Hepatic stellate cell (primary cell): ENCODE data around the gene C2orf68.
"Not testable (repeated sequence)": the region's sequence is repeated elsewhere in the genome, so short reads cannot be mapped to it uniquely, and the experiment has no call there.

ENCODE experiments used
- DNase-seq: peaks from one replicate; pipeline ENCODE4 v3.0.0; 2011; ENCODE audit warnings: low spot score

Gene C2orf68

DNA sequence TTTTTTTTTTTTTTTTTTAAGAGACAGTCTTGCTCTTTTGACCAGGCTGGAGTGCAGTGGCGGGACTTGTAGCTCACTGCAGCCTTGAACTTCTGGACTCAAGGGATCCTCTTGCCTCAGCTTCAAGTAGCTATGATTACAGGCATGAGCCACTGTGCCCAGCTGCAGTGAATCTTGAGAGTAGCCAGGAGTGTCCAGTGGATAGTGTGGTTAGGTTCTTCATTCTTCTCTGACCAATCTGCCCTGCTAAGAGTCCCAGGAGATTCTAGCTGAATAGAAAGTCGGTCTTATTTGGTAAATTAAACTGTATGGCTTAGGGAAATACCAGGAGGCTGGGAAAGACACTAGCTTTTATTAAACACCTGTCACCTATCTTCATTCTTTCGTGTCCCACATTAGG is 19.4 kb upstream of the C2orf68 start:
- DNase-seq = no peak

DNA sequence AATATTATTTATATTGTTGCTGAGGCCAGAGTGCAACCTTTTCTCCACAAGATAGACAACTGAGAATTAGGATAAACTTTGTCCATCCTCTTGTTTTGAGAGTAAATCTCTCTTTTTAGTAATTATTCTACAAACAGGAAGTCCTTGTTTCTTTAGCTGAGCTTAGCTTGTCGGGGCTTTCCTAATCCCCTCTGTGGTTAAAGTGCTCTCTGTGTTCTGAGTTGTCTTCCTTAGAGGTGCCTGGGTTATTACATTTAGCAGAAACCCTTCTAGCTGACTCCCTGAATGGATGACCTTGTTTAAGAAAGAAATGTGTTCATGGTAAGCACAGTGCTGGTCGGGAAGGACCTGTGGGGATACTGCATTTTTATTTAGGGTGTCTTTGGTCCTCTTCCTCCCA is 16.8 kb upstream of the C2orf68 start:
- no peak for DNase-seq

DNA sequence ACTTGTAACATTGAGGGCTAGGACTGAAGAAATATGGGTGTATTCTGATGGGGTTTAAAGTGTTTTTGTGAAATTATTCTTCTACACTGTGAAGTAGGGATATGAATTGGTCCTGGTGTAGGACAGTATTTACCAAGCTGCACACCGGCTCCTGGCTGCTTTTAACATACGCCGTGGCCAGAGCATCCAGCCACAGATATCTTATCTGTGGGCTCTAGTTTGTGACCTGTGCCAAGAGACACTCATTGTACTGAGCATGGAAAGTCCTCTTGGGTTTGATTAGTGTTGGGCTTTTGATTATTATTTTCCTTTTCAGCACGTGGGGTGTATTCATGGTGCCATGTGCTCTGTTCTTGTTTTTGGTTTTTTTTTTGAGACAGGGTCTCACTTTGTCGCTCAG is 12.1 kb upstream of the C2orf68 start:
- DNase-seq = no peak

DNA sequence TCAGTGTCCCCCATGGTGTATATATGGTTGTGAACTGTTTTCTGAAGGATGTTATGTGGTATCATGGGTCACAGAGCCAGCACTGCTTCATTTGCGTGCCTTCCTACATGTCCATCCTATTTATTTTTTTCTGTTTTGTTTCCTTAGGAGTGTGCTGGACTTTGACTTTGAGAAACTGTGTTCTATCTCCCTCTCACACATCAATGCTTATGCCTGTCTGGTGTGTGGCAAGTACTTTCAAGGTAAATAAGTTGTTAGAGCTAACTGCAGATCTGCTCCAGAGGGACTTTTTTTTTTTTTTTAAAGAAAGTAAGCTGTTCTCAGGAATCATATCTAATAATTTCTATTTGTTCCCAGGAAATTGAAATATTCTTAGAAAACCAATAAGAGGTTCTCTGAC is 9.5 kb upstream of the C2orf68 start:
- DNase-seq = no peak

DNA sequence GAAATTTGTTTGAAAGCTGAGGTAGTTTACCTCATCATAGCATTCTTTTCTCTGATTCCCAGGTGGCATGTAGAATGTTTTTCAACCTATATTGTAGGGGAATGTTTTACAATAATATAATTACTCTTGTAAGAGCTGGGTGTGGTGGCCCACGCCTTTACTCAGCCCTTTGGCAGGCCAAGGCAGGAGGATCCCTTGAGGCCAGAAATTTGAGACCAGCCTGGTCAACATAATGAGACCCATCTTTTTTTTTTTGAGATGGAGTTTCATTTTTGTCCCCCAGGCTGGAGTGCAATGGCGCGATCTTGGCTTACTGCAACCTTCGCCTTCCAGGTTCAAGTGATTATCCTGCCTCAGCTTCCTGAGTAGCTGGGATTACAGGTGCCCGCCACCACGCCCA is 7.8 kb upstream of the C2orf68 start:
- DNase-seq = no peak

DNA sequence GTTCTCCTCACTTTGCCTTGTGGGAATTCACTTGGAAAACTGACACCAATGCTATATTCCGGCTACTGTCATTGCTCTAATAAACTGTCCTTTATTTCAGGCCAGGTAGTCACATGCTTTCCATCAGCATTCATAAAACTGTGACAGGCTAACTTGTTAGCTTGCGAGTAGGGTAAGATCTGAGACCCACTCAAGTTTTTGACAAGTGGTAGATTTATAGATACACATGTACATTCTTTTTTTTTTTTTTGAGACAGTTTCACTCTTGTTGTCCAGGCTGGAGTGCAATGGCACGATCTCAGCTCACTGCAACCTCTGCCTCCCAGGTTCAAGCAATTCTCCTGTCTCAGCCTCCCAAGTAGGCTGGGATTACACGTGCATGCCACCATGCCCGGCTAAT is 5.9 kb upstream of the C2orf68 start:
- DNase-seq = not testable (repeated sequence)

DNA sequence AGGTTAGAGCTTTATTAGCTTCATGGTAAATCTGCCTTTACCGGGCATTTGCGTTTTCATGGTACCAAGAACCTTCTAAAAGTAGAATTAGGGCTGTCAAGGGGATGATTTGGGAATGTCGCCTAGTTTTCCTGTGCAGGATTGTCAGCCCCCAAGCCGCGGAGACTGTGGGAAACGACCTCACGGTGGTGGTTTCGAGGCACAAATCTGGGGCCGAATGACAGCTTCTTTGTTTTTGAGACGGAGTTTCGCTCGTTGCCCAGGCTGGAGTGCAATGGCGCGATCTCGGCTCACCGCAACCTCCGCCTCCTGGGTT is 3.5 kb upstream of the C2orf68 start:
- DNase-seq = no peak

DNA sequence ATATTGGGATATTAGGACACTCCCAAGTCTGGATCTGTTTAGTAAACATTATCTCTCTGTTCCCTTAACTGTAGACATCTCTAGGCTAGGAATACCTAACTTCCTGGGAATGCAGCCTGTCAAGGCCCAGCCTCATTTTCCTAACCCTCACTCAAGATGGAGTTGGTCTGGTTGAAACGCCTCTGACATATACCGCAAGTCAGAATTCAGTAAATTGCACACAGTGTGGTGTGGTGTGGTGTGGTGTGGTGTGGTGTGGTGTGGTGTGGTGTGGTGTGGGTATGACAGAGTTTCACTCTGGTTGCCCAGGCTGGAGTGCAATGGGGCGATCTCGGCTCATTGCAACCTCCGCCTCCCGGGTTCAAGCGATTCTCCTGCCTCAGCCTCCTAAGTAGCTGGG is 2.9 kb upstream of the C2orf68 start:
- not testable (repeated sequence) for DNase-seq

DNA sequence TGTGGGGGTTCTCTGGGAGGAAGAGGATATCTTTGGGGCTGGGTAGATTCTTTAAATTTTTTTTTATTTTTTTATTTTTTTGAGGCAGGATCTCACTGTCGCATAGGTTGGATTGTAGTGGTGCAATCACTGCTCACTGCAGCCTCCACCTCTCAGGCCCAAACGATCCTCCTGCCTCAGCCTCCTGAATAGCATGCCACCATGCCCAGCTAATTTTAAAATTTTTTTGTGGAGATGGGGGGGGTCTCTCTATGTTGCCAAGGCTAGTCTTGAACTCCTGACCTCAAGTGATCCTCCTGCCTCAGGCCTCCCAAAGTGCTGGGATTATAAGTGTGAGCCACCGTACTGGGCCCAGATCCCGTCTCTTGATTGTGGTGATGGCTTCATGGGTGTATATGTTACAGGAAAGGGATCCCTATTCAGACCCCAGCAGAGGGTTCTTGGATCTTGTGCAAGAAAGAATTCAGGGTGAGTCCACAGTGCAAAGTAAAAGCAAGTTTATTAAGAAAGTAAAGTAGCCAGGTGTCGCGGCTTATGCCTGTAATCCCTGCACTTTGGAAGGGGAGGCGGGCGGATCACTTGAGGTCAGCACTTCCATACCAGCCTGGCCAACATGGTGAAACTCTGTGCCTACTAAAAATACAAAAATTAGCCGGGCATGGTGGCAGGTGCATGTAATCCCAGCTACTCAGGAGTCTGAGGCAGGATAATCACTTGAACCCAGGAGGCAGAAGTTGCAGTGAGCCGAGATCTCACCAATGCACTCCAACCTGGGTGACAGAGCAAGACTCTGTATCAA is 2.0 kb upstream of the C2orf68 start:
- no peak for DNase-seq

DNA sequence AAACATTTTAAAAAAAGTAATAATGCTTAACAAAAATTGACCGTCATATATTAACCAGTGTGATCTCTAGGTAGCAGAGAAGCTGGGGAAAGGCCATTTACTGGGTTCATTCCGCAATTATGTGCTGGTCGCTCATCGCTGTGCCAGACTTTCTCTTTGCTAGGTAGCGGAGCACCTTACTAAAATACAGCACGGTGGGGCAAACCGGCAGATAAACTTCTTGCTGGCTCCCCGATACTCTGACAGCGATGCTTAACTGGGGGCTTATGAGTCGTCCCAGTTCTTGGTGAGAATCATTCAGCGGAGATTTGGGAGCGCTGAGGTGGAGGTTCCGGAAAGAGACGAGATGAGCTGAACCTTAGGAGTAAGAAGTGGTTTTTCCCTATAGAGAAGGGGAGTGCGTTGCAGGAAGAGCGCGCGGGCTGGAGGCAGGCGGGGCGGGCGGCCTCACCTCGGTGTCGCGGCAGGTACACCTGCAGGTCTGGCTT is 605 bp downstream of the C2orf68 start:
- DNase-seq = no peak

DNA sequence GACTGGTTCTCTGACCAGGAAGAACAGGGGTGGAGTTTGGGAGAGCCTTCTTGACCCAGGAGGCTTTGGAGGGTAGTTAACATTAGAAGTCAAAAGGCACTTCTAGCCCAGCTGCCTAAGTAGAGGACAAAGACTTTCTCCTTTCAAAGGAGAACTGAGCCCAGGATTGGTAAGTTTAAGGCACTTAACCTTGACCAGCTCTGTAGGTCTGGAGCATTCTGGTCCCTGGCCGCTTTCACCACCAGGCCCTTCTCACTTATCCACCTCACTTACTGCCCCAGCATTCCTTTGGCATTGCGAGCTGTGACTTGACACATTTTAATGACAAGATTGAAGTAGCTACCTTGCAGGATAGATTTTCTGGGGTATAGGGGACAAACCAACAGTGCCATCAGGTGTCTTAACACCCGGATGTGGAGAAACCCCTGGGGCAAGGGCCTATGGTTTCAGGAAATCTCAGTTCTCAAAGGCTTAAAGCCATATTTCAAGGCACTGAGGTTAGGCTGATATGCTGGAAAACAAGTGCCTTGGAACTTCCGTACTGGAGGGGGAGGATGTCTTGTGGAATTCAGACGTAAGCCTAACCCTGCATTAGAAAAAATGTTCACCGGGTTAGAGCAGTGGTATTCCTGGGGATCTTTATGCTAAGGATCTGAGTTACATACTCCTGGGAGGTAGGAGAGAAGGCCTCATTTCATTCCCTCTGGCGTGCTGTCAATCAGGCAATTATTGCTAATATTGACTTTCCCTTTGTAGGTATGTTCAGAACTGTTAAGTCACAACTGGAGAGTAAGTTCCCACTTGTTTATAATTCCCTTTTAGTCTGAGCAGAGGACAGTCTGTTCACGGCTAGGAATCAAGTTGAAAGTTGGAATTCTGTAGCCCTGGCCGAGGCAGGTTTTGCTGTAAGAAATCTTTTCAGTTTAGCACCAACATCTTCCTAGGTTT is 4.3 kb downstream of the C2orf68 start:
- no peak for DNase-seq

DNA sequence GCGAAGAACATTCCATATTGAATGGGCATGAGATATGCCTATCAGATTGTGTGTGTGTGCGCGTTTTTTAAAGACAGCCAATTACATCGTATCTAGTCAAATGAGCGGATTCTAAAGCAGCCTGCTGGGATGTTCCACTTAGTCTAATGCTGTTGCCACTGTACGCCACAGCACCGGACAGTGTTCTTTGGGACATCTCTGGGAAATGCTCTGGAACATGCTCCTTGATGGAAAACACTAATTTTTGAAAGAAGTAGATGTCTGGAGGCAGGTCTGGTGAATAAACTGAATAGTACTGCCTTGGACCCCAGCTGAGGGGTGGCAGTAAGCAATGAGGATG is 5.8 kb downstream of the C2orf68 start:
- no peak for DNase-seq

DNA sequence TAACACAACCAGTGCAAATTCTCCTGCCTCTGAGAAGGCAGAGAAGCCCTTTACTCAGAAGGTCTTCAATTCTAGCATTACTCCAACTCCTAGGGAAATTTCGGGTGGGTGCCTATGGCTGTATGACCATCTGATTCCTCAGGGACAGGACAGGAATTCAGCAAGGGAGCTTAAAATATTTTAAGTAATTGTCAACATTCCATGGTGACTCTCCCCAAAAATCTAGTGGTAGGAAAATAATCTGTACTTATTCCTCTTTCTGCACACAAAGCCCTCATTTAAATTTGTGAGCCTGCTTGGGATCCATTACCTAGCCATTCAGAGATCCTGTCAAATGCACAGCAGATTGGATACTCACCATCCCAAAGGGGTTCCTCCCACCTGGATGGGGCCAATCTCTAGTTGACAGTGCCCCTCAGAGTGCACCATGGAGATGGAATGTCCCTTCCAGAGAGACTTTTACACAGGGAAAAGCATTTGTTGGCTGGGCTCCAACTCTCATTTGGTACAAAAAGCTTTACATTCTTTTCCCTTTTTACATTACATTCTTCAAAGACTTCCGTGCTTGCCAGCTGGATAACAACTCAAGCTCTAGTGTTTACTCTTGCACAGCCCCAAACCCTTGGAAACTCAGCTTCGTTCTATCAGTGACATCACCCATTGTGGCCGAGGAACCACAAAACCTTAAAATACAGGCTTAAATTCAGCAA is 6.3 kb downstream of the C2orf68 start:
- DNase-seq = peak; percentile 86

DNA sequence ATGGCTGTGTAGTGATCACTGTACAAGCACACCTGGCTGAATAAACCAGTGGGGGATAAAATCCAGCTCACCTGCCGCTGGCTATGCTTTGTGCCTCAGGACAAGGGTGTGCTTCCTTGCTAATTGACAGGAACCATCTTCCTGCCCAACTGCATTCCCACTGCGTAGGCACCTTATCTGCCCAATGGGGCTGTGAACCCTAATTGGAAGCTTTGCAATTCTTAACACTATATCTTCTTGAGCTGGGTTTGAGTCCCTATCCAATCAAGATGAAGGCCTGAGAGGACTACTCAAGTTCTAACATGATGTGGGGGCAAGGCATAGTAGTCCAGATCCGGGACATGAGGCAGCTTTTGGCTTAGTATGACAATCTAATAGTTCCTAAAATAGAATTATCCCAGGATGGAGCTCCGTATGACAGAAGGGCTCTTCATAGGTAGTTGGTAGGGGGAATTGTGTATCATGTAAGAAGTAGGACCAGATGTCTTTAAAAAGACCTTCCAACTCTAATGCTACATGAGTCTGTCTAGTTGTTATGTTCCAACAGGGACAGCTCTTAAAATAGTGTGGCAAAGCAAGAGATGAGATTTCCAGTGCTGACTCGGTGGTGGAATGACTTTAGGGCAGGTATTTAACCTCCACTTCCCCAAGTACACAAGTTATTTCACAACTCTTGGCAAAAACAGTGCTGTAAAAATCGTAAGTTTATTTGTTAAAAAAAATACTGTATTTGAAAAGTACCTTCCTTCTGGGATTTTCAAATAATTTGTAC is 7.1 kb downstream of the C2orf68 start:
- no peak for DNase-seq

DNA sequence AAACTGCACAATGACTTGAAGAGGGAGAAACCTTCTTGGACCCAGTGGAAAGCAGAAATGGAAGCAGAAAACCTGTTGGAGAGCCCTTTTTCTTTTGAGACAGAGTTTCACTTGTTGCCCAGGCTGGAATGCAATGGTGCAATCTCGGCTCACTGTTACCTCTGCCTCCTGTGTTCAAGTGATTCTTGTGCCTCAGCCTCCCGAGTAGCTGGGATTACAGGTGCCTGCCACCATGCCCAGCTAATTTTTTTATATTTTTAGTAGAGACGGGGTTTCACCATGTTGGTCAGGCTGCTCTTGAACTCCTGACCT is 7.8 kb downstream of the C2orf68 start:
- not testable (repeated sequence) for DNase-seq

DNA sequence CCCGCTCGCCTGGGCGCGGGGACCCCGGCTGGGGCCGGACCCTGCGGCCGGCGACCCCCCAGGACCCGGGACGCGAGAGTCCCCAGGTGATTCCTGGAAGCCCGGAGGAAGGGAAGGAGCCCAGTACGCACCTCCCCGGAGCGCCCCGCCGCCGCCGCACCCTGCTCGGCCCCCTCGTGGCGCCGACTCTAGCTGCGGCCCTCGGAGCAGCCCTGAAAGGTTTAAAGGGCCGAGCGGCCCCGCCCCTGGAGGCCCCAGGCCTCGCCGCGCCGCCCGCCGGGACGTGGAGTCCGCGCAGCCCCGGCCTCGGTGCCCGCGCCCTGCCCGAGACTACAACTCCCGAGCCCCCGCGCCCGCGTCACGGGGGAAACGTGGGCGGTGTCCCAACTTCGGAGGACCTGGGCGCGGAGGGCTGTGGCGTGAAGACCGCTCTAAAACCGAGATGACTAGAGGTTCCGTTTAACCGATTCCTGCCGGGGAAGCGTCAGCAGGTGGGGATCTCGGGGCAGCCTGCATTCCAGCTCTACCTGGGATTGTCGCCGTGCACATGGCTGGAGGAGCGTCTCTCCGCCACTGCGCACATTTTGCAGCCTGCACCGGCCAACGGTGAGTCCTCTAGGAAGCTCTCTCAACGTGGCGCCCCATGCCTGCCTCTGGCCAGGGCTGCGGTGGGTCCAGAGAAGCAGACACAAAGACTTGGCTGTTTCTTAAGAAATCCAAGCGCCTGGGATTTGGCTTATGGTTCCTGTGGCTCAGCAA is 9.2 kb downstream of the C2orf68 start, which contains the start of gene TMEM150A:
TSS of gene TMEM150A (minus strand) at position 223 of the 759 bp plus-strand sequence. CDS start 750 bp downstream, outside the sequence.
- DNase-seq = peak; percentile 90

DNA sequence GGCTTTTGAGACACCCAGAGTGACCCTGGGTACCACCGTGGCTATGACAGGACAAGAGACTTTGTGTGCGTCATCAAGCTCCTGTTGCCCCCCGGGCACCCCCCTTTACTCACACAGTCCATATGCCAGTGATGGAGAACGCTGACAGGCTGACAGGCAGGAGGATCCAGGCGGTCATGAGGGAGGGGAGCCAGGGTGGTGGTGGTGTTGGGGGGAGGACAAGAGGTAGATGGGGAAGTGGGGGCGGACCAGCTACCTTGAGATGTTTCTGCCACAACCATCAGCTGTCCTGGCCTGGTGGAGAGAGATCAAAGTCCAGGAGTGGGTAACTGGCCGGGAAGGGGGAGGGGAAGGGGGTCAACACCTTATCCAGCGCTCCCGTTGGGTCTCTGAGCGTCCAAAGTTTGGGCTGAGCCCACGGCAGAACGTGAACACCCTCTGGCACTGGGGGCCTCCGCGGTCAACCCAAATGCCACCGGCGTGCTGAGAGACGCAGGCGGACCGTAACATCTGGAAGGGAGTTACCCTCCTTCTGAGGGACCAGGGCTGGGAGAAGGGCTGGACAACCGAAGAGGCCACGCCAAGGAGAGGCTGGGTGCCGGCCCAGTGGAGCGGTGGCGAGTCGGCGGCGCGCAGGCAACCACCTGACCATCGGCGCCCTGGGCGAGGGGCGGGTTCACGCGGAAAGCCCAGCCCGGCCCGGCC is 9.9 kb downstream of the C2orf68 start:
- peak; percentile 55 for DNase-seq

DNA sequence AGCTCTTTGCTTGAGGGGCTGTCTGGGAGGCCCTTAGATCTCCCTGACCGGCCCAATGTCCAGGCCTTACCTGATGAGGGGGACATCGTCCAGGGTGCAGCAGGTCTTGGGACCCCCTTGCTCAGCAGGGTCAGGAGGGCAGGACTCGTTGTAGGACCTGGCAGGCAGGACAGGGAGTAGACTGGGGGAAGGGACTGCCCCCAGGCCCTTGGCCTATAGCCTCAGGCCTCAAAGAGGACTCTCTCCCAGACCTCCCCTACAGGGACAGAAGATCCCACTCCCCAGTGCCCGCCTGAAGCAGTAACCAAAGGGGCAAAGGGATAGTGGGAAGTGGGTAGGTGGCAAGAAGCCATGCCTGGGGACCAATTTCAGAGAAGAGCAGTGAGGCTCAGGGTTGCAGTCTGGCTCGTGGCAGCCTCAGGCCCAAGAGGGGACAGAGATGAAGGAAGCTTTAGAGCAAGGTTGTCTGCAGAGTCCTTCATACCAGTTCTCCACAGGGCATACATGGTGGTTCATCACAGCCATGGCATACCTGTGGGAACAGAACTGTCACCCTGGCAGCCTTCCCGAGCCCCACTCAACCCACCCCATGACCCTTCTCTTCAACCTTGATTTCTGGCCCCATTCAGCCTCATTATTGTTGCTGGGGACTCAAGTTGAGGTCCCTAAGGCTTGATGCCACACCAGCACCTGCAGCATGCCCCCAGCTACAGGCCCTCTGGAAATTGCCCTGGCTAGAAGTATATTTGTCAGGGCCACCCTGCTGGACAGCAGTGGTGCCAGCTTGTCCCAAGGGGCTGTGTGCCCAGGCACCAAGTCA is 10.7 kb downstream of the C2orf68 start:
- no peak for DNase-seq

DNA sequence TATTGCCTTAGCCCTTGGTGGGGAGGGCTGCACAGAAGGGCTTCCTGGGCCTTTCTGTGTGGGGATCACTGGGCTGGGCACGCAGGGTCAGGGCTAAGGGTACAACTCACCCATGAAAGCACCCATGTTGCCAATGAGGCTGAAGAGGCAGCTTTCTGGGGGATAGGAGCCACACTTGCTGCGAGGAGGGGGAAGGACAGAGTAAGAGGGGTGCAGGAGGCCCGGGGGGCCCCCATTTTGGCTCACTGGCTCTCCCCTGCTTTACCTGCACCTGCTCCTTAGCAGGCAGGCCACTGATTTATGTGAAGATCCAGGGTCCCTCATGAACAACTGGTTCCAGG is 11.7 kb downstream of the C2orf68 start:
- no peak for DNase-seq
